ENCODE results near the gene PIK3CB. TPM values are rescaled to one million over a fixed set of nuclear protein-coding genes. Genes with fewer than 3 reads are reported as not detected.
"Not testable (repeated sequence)": the region's sequence is repeated elsewhere in the genome, so short reads cannot be mapped to it uniquely, and the experiment has no call there.

The PIK3CB gene
- total RNA-seq, 1 donor from 2014 or later: 14.4 TPM

DNA sequence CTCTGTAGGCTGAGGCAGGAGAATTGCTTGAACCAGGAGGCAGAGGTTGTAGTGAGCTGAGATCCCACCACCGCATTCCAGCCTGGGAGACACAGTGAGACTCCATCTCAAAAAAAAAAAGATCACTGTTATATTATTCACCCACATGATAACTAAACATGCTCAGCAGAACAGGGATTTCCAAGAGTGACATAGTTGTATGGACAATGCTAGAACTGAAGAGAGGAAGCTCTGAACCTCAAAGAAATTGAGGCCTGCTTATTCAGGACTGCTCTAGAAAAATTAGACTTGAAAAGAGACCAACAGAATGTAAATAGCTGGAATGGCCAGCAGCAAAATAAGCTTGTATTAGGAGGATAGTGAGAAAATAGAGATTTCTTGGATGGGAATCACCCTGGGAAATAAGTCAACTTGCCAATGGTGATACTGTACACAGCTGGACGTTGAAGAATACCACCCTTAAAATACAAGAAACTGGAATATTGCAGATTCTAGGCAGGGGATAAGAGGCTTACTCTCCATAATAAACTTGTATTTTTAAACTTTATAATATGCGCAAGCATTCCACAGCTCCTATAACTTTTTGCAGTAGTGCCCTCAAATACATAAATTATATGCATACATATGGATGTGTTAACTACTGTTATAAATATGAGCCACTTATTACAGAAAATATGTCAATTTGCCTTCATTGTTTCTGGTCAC lies 28.2 kb downstream of the PIK3CB start:
- H3K4me3 Mint-ChIP-seq: no peak overlapping the region
- H3K9me3 Mint-ChIP-seq: no peaks in the 10 kb centered on the region
- TF ChIP-seq, protein P1, sequence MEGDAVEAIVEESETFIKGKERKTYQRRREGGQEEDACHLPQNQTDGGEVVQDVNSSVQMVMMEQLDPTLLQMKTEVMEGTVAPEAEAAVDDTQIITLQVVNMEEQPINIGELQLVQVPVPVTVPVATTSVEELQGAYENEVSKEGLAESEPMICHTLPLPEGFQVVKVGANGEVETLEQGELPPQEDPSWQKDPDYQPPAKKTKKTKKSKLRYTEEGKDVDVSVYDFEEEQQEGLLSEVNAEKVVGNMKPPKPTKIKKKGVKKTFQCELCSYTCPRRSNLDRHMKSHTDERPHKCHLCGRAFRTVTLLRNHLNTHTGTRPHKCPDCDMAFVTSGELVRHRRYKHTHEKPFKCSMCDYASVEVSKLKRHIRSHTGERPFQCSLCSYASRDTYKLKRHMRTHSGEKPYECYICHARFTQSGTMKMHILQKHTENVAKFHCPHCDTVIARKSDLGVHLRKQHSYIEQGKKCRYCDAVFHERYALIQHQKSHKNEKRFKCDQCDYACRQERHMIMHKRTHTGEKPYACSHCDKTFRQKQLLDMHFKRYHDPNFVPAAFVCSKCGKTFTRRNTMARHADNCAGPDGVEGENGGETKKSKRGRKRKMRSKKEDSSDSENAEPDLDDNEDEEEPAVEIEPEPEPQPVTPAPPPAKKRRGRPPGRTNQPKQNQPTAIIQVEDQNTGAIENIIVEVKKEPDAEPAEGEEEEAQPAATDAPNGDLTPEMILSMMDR (conservative IDR thresholded peaks at IDR 0.05): no peak
- H3K4me1 Mint-ChIP-seq: no peaks in the 10 kb centered on the region
- no peak overlapping the region for H3K27ac Mint-ChIP-seq (ENCODE audit: unreplicated experiment)
- no peaks in the 10 kb centered on the region for H3K27me3 Mint-ChIP-seq (ENCODE audit: low read depth)
- H3K36me3 Mint-ChIP-seq (ENCODE audit: low read depth): no peaks in the 10 kb centered on the region
- no peak for DNase-seq (ENCODE audit: low read depth, low spot score)

DNA sequence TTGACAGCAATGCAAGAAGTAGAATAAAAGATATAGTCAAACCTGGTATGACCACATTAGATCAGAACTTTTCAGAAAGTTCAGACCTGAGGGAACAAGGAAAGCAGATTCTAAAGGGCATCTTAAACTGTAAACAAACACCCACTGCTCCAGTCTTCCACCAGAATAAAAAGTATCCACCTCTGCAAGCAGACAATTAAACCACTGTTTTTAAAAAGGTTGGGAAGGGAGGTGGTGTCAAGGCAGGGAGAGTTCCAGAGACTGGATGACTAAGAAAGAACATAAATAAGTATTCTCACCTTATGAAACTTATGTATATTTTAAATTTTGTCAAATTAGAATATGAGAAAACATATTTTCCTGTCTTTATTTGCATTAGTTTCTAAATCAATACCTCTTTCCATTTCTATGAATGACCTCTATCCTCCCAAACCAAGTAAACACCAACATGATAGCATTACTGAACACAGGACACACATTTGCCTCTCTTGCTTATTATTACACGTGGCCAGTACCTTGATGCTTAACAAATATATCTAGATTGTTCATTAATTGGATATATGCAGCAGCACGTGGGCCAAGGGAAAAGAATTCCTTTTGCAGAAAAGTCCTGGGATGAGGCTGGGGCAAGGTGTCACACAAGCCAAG lies 31.6 kb downstream of the PIK3CB start:
- H3K27ac Mint-ChIP-seq (ENCODE audit: unreplicated experiment): no peak overlapping the region
- TF ChIP-seq, protein P1 (conservative IDR thresholded peaks at IDR 0.05): no peak
- H3K4me3 Mint-ChIP-seq: no peak overlapping the region
- H3K36me3 Mint-ChIP-seq (ENCODE audit: low read depth): no peaks in the 10 kb centered on the region
- DNase-seq (ENCODE audit: low read depth, low spot score): no peak
- no peaks in the 10 kb centered on the region for H3K9me3 Mint-ChIP-seq
- no peaks in the 10 kb centered on the region for H3K4me1 Mint-ChIP-seq
- H3K27me3 Mint-ChIP-seq (ENCODE audit: low read depth): no peaks in the 10 kb centered on the region

DNA sequence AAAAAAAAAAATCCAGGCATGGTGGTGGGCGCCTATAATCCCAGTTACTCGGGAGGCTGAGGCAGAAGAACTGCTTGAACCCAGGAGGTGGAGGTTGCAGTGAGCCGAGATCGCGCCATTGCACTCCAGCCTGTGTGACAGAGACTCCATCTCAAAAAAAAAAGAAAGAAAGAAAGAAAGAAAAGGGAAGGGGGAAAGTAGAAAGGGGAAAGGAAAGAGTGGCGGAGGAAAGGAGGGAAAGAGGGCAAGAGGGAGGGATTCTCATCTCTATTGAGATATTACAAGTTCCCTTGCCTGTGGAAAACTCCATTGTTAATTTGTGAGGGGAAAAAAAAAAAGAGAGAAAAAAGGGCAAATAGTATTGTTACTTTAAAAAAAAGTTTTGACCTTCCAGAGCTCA lies 32.5 kb downstream of the PIK3CB start:
- not testable (repeated sequence) for H3K4me3 Mint-ChIP-seq; H3K27ac Mint-ChIP-seq (ENCODE audit: unreplicated experiment); H3K27me3 Mint-ChIP-seq (ENCODE audit: low read depth); H3K4me1 Mint-ChIP-seq; H3K9me3 Mint-ChIP-seq; DNase-seq (ENCODE audit: low read depth, low spot score); H3K36me3 Mint-ChIP-seq (ENCODE audit: low read depth)

DNA sequence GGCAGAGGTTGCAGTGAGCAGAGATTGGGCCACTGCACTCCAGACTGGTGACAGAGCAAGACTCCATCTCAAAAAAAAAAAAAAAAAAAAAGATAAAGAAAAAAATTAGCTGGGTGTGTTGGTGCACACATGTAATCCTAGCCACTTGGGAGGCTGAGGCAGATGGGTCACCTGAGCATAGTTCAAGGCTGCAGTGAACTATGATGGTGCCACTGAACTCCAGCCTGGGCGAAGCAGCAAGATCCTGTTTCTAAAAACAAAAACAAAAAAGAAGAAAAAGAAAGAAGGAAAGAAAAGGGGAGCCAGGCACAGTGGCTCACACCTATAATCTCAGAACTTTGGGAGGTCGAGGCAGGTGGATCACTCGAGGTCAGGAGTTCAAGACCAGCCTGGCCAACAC lies 32.9 kb downstream of the PIK3CB start:
- no peak overlapping the region for H3K27ac Mint-ChIP-seq (ENCODE audit: unreplicated experiment)
- TF ChIP-seq, protein P1 (conservative IDR thresholded peaks at IDR 0.05): no peak
- H3K4me1 Mint-ChIP-seq: no peaks in the 10 kb centered on the region
- no peaks in the 10 kb centered on the region for H3K9me3 Mint-ChIP-seq
- H3K4me3 Mint-ChIP-seq: no peak overlapping the region
- no peaks in the 10 kb centered on the region for H3K36me3 Mint-ChIP-seq (ENCODE audit: low read depth)
- no peaks in the 10 kb centered on the region for H3K27me3 Mint-ChIP-seq (ENCODE audit: low read depth)
- DNase-seq (ENCODE audit: low read depth, low spot score): no peak

DNA sequence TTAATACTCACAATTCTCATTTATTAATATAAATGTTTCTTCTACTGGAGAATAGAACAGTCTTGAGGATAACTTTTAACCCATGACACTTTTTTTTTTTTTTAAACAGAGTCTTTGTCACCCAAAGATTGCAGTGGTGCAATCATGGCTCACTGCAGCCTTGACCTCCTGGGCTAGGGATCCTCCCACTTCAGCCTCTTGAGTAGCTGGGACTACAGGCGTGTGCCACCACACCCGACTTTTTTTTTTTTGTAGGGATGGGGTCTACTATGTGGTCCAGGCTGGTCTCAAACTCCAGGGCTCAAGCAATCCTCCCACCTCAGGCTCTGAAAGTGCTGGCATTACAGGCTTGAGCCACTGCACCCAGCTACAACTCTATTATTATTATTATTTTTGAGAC lies 34.5 kb downstream of the PIK3CB start:
- H3K4me3 Mint-ChIP-seq: no peak overlapping the region
- no peaks in the 10 kb centered on the region for H3K36me3 Mint-ChIP-seq (ENCODE audit: low read depth)
- H3K9me3 Mint-ChIP-seq: no peaks in the 10 kb centered on the region
- no peaks in the 10 kb centered on the region for H3K4me1 Mint-ChIP-seq
- no peak for DNase-seq (ENCODE audit: low read depth, low spot score)
- H3K27me3 Mint-ChIP-seq (ENCODE audit: low read depth): no peaks in the 10 kb centered on the region
- TF ChIP-seq, protein P1 (conservative IDR thresholded peaks at IDR 0.05): no peak
- H3K27ac Mint-ChIP-seq (ENCODE audit: unreplicated experiment): no peak overlapping the region

DNA sequence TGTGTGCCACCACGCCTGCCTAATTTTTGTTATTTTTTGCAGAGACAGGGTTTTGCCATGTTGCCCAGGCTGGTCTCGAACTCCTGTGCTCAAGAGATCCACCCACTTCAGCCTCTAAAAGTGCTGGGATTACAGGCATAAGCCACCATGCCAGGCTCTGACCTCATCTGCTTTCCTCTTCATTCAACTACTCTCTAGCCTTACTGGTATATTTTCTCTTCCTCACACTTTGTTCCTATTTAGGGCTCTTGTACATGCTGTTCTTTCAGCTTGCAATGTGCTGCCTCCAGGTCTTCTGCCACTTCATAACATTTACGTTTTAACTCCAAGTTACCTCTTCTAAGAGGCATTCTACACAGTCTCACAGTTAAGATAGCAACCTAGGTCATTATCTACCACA lies 34.9 kb downstream of the PIK3CB start:
- Mint-ChIP-seq H3K9me3 (no peaks in the 10 kb centered on the region), H3K4me1 (no peaks in the 10 kb centered on the region), H3K27me3 (ENCODE audit: low read depth) (no peaks in the 10 kb centered on the region), H3K27ac (ENCODE audit: unreplicated experiment) (no peak overlapping the region), H3K36me3 (ENCODE audit: low read depth) (no peaks in the 10 kb centered on the region), H3K4me3 (no peak overlapping the region)
- DNase-seq (ENCODE audit: low read depth, low spot score): no peak
- TF ChIP-seq, protein P1 (conservative IDR thresholded peaks at IDR 0.05): no peak

Data from neural crest cell (in vitro differentiated cells).